Astrocyte (in vitro differentiated cells and primary cell): ENCODE measurements around the gene UGT1A3. TPM values are rescaled to one million over a fixed set of nuclear protein-coding genes. Genes with fewer than 3 reads are reported as not detected.

Source experiments
- DNase-seq: peaks from one replicate; pipeline ENCODE4 v3.0.0-alpha.2; 2010; ENCODE audit warnings: low read depth
- FAIRE-seq: peaks from 2 replicates; lab custom pipeline; 2011; peaks lifted over from hg19 to GRCh38; lab: Jason Lieb, UNC
- H2AFZ ChIP-seq: 2 replicates; pipeline ENCODE4 v1.6.0; 2012; ENCODE audit warnings: low read depth, low read length, inconsistent platforms
- H3K27ac ChIP-seq: 2 replicates; pipeline ENCODE4 v1.5.1; 2011; ENCODE audit warnings: low read depth, low read length, inconsistent platforms
- H3K27me3 ChIP-seq: 2 replicates; pipeline ENCODE4 v1.6.0; 2011; ENCODE audit warnings: low read length, inconsistent platforms; ENCODE audit not compliant: insufficient read depth
- H3K36me3 ChIP-seq: 2 replicates; pipeline ENCODE4 v1.5.1; 2011; ENCODE audit warnings: low read length, inconsistent platforms; ENCODE audit not compliant: insufficient read depth
- H3K4me1 ChIP-seq: 2 replicates; pipeline ENCODE4 v1.5.1; 2011; ENCODE audit warnings: low read length, inconsistent platforms; ENCODE audit not compliant: insufficient read depth
- H3K4me2 ChIP-seq: 2 replicates; pipeline ENCODE4 v1.6.0; 2012; ENCODE audit warnings: low read length, inconsistent platforms
- H3K4me3 ChIP-seq: 2 replicates; pipeline ENCODE4 v1.5.1; 2011; ENCODE audit warnings: low read depth, mild to moderate bottlenecking, low read length, inconsistent platforms; ENCODE audit not compliant: insufficient read depth
- H3K79me2 ChIP-seq: 2 replicates; pipeline ENCODE4 v1.6.0; 2012; ENCODE audit warnings: mild to moderate bottlenecking, low read length, inconsistent platforms; ENCODE audit not compliant: insufficient read depth
- H3K9ac ChIP-seq: 2 replicates; pipeline ENCODE4 v1.6.0; 2012; ENCODE audit warnings: mild to moderate bottlenecking, low read length, inconsistent platforms
- H3K9me3 ChIP-seq: 2 replicates; pipeline ENCODE4 v1.5.1; 2012; ENCODE audit warnings: low read depth, mild to moderate bottlenecking, low read length, inconsistent platforms; ENCODE audit not compliant: insufficient read depth
- H4K20me1 ChIP-seq: 2 replicates; pipeline ENCODE4 v1.6.0; 2012; ENCODE audit warnings: low read length, inconsistent platforms; ENCODE audit not compliant: insufficient read depth
- H3K27ac Mint-ChIP-seq: one replicate; pipeline ENCODE4 v1.8.0; 2021; ENCODE audit warnings: mild to moderate bottlenecking, mixed read lengths; ENCODE audit not compliant: unreplicated experiment
- H3K27me3 Mint-ChIP-seq: one replicate; pipeline ENCODE4 v1.8.0; 2021; ENCODE audit warnings: low read depth, mixed read lengths; ENCODE audit not compliant: unreplicated experiment
- H3K36me3 Mint-ChIP-seq: one replicate; pipeline ENCODE4 v1.8.0; 2021; ENCODE audit warnings: low read depth, mixed read lengths; ENCODE audit not compliant: unreplicated experiment
- H3K4me1 Mint-ChIP-seq: one replicate; pipeline ENCODE4 v1.8.0; 2021; ENCODE audit warnings: low read depth, mixed read lengths; ENCODE audit not compliant: unreplicated experiment
- H3K4me3 Mint-ChIP-seq: one replicate; pipeline ENCODE4 v1.8.0; 2021; ENCODE audit warnings: mild to moderate bottlenecking, moderate library complexity, mixed read lengths; ENCODE audit not compliant: unreplicated experiment
- H3K9me3 Mint-ChIP-seq: one replicate; pipeline ENCODE4 v1.8.0; 2021; ENCODE audit warnings: mild to moderate bottlenecking, mixed read lengths; ENCODE audit not compliant: unreplicated experiment
- CTCF ChIP-seq: IDR thresholded peaks from 2 replicates; pipeline ENCODE4 v1.5.1; 2011; ENCODE audit warnings: low read depth, mild to moderate bottlenecking, inconsistent platforms, low read length, moderate library complexity; ENCODE audit not compliant: insufficient read depth
- EZH2 ChIP-seq: IDR thresholded peaks from 2 replicates; pipeline ENCODE4 v1.6.1; 2012; ENCODE audit warnings: mild to moderate bottlenecking, low read length, inconsistent platforms; ENCODE audit not compliant: insufficient read depth
- total RNA-seq: library from RNA; stranded (reverse); gene quantifications from 2 replicates; pipeline ENCODE4 v1.2.1, GENCODE V29; 2021

The UGT1A3 gene
- total RNA-seq, 1 donor from 2014 or later = not detected

GRCh38 chr2:233688341-233688740, 40.5 kb upstream of the UGT1A3 start:
- no peaks in the 10 kb centered on the region for H3K36me3 Mint-ChIP-seq
- no peak overlapping the region for H3K27ac Mint-ChIP-seq
- H3K4me2 ChIP-seq = no peak overlapping the region
- H3K4me1 ChIP-seq = no peaks in the 10 kb centered on the region
- H3K9me3 Mint-ChIP-seq = peaks cover 2% of the 10 kb centered on the region
- no peaks in the 10 kb centered on the region for H3K36me3 ChIP-seq
- no peak for TF ChIP-seq CTCF
- no peak for TF ChIP-seq EZH2
- DNase-seq (no peak), FAIRE-seq (no peak)
- peaks cover 2% of the 10 kb centered on the region for H3K27me3 Mint-ChIP-seq
- no peaks in the 10 kb centered on the region for H3K79me2 ChIP-seq
- H3K4me3 ChIP-seq = no peak overlapping the region
- H4K20me1 ChIP-seq = no peaks in the 10 kb centered on the region
- H2AFZ ChIP-seq = no peak overlapping the region
- H3K27me3 ChIP-seq = peaks cover 2% of the 10 kb centered on the region
- H3K4me3 Mint-ChIP-seq = no peak overlapping the region
- no peaks in the 10 kb centered on the region for H3K9me3 ChIP-seq
- H3K4me1 Mint-ChIP-seq = no peaks in the 10 kb centered on the region
- H3K9ac ChIP-seq = no peak overlapping the region
- H3K27ac ChIP-seq = no peak overlapping the region

GRCh38 chr2:233689031-233689430, 39.8 kb upstream of the UGT1A3 start:
- Mint-ChIP-seq H3K27me3 (peaks cover 5% of the 10 kb centered on the region), H3K36me3 (no peaks in the 10 kb centered on the region), H3K9me3 (peaks cover 6% of the 10 kb centered on the region), H3K4me1 (no peaks in the 10 kb centered on the region), H3K4me3 (no peak overlapping the region), H3K27ac (no peak overlapping the region)
- no peak for FAIRE-seq
- Histone ChIP-seq H3K4me3 (no peak overlapping the region), H3K4me1 (no peaks in the 10 kb centered on the region), H3K79me2 (no peaks in the 10 kb centered on the region), H4K20me1 (no peaks in the 10 kb centered on the region), H3K9ac (no peak overlapping the region), H3K9me3 (no peaks in the 10 kb centered on the region), H3K27ac (no peak overlapping the region), H2AFZ (no peak overlapping the region), H3K27me3 (peaks cover 2% of the 10 kb centered on the region), H3K4me2 (no peak overlapping the region), H3K36me3 (no peaks in the 10 kb centered on the region)
- no peak for DNase-seq
- TF ChIP-seq CTCF (no peak), EZH2 (no peak)

GRCh38 chr2:233689501-233689900, 39.3 kb upstream of the UGT1A3 start:
- no peak overlapping the region for H2AFZ ChIP-seq
- H3K9me3 ChIP-seq = no peaks in the 10 kb centered on the region
- peaks cover 2% of the 10 kb centered on the region for H3K27me3 ChIP-seq
- H3K79me2 ChIP-seq = no peaks in the 10 kb centered on the region
- no peak overlapping the region for H3K4me2 ChIP-seq
- no peak overlapping the region for H3K27ac ChIP-seq
- H3K36me3 Mint-ChIP-seq = no peaks in the 10 kb centered on the region
- H3K4me3 ChIP-seq = no peak overlapping the region
- no peaks in the 10 kb centered on the region for H3K4me1 ChIP-seq
- no peaks in the 10 kb centered on the region for H3K36me3 ChIP-seq
- peaks cover 5% of the 10 kb centered on the region for H3K27me3 Mint-ChIP-seq
- H3K9me3 Mint-ChIP-seq = peaks cover 6% of the 10 kb centered on the region
- H3K4me1 Mint-ChIP-seq = no peaks in the 10 kb centered on the region
- H3K9ac ChIP-seq = no peak overlapping the region
- FAIRE-seq (no peak), DNase-seq (no peak)
- TF ChIP-seq EZH2 (no peak), CTCF (no peak)
- no peaks in the 10 kb centered on the region for H4K20me1 ChIP-seq
- H3K4me3 Mint-ChIP-seq = no peak overlapping the region
- no peak overlapping the region for H3K27ac Mint-ChIP-seq
